HG03558 (cell line): ENCODE data around the gene SLC9A8.

Source experiments
- ATAC-seq: cut with Tn5 transposase; IDR thresholded peaks from one replicate; pipeline ENCODE4 v1.9.1; 2021; ENCODE audit warnings: moderate number of reproducible peaks; ENCODE audit not compliant: unreplicated experiment; ENCODE audit errors: extremely low read depth

The SLC9A8 gene

DNA sequence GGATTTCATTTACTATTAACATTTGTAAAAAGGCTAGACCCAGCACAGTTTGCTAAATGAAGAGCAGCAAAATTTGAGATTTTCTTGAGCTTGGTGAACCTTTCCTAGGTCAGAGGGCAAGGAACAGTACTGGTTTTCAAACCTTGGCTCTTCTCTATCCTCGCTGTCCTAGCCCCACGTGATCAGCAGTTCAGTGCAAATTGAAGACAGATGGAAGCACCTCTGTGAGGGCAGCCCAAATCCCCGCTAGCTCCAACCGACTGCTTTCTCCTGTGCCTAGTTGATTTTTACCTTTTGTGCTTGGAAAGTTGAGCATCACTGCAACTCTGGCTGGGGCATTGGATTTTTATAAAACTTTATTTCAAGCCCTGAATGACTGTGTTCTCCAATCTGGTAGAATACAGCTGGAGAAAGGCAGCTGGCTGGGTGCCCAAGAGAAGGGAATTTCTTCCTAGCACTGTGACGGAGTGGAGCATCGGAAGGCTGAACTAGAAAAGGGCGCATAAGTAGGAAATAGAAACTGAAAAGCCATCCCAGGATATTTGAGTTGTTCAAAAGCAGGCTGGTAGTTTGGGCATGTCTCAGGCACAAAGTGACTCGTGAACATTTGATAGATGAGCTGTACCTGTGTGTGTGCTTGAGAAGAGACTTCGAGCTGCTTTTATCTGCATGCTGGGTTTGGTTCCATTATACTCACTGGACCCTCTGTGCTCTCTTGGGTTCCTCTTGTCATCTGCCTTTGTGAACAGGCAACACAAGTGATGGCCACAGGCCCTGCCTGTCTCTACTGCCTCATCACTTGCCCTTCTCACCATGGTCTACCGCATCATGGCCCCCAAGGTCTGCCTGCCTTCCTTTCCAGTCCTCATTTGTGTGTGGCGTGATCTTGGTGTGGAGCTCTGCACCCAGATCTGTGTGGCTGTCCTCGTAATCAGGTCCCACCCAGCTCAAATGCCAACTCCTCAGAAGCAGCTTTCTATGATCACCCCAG, 125.8 kb downstream of the SLC9A8 start:
- ATAC-seq = no peak

DNA sequence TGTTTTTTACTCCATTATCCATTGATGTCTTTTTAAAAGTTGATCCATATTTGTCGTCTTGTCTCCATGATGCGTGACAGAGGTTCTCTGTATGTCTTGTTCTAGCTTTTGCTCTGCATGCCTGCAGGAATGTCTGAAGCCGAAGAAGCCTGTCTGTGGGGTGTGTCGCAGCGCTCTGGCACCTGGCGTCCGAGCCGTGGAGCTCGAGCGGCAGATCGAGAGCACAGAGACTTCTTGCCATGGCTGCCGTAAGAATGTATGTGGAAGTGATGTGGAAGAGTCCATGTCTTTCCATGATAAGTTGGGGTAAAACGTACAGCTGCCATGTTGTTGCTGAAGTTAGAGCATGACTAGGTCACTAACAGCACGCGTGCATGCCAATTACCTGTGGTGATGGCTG, 128.8 kb downstream of the SLC9A8 start:
- ATAC-seq = no peak
